Trophoblast cell (in vitro differentiated cells and primary cell): ENCODE data around the gene ASCL4.

Experiments
- DNase-seq, 2 donors: peaks; one replicate each; pipeline ENCODE4 v3.0.0-alpha.2; 2016
- H2AFZ ChIP-seq: 2 replicates; pipeline ENCODE4 v1.6.1; 2013; ENCODE audit warnings: low read length, moderate library complexity, mild to moderate bottlenecking; ENCODE audit not compliant: insufficient read depth, poor library complexity
- H2AK5ac ChIP-seq: 2 replicates; pipeline ENCODE4 v1.6.1; 2013; ENCODE audit warnings: mild to moderate bottlenecking, low read length
- H2BK120ac ChIP-seq: 2 replicates; pipeline ENCODE4 v1.6.1; 2013; ENCODE audit warnings: low read length, mild to moderate bottlenecking, moderate library complexity; ENCODE audit not compliant: insufficient read depth, poor library complexity
- H2BK12ac ChIP-seq: 2 replicates; pipeline ENCODE4 v1.6.1; 2013; ENCODE audit warnings: mild to moderate bottlenecking, low read length, moderate library complexity
- H2BK5ac ChIP-seq: 2 replicates; pipeline ENCODE4 v1.6.1; 2013; ENCODE audit warnings: low read length, low read depth, moderate library complexity, mild to moderate bottlenecking; ENCODE audit not compliant: poor library complexity
- H3K14ac ChIP-seq: 2 replicates; pipeline ENCODE4 v1.6.1; 2013; ENCODE audit warnings: mild to moderate bottlenecking, low read length
- H3K18ac ChIP-seq: 2 replicates; pipeline ENCODE4 v1.6.1; 2013; ENCODE audit warnings: mild to moderate bottlenecking, low read length
- H3K23ac ChIP-seq: 2 replicates; pipeline ENCODE4 v1.6.1; 2013; ENCODE audit warnings: low read length
- H3K27ac ChIP-seq: 2 replicates; pipeline ENCODE4 v1.5.1; 2013; ENCODE audit warnings: low read depth, mild to moderate bottlenecking, inconsistent platforms, low read length, moderate library complexity
- H3K27me3 ChIP-seq: 2 replicates; pipeline ENCODE4 v1.6.1; 2013; ENCODE audit warnings: inconsistent platforms, mild to moderate bottlenecking, low read length, moderate library complexity; ENCODE audit not compliant: insufficient read depth
- H3K36me3 ChIP-seq, 2 experiments: 1 replicate in 1 of 2; 2 replicates in 1 of 2; pipeline ENCODE4 v1.6.1; 2013; ENCODE audit warnings: low read length in 2 of 2, mild to moderate bottlenecking in 2 of 2, moderate library complexity in 1 of 2; ENCODE audit not compliant: insufficient read depth in 2 of 2, control insufficient read depth in 1 of 2
- H3K4ac ChIP-seq: 2 replicates; pipeline ENCODE4 v1.6.1; 2013; ENCODE audit warnings: low read depth, mild to moderate bottlenecking, low read length, moderate library complexity
- H3K4me1 ChIP-seq, 2 experiments: 1 replicate in 1 of 2; 2 replicates in 1 of 2; pipeline ENCODE4 v1.6.1; 2013; ENCODE audit warnings: low read length in 2 of 2, mild to moderate bottlenecking in 2 of 2, moderate library complexity in 1 of 2; ENCODE audit not compliant: insufficient read depth in 2 of 2, control insufficient read depth in 1 of 2
- H3K4me2 ChIP-seq: 2 replicates; pipeline ENCODE4 v1.6.1; 2013; ENCODE audit warnings: inconsistent platforms, mild to moderate bottlenecking, low read length, moderate library complexity
- H3K4me3 ChIP-seq: 2 replicates; pipeline ENCODE4 v1.5.1; 2013; ENCODE audit warnings: mild to moderate bottlenecking, low read depth, low read length, inconsistent platforms
- H3K79me1 ChIP-seq: one replicate; pipeline ENCODE4 v1.6.1; 2013; ENCODE audit warnings: low read length
- H3K79me2 ChIP-seq: 2 replicates; pipeline ENCODE4 v1.6.1; 2013; ENCODE audit warnings: low read length, mild to moderate bottlenecking; ENCODE audit not compliant: control insufficient read depth, insufficient read depth, poor library complexity
- H3K9ac ChIP-seq: 2 replicates; pipeline ENCODE4 v1.6.1; 2013; ENCODE audit warnings: mild to moderate bottlenecking, low read length
- H3K9me3 ChIP-seq: 2 replicates; pipeline ENCODE4 v1.6.1; 2013; ENCODE audit warnings: low read depth, mild to moderate bottlenecking, control low read depth, inconsistent platforms, low read length; ENCODE audit not compliant: insufficient read depth
- H4K12ac ChIP-seq: 2 replicates; pipeline ENCODE4 v1.6.1; 2013; ENCODE audit warnings: low read depth, mild to moderate bottlenecking, low read length, moderate library complexity
- H4K8ac ChIP-seq: 2 replicates; pipeline ENCODE4 v1.6.1; 2013; ENCODE audit warnings: low read depth, mild to moderate bottlenecking, low read length, moderate library complexity
- H4K91ac ChIP-seq: one replicate; pipeline ENCODE4 v1.6.1; 2013; ENCODE audit warnings: low read depth, mild to moderate bottlenecking, low read length, moderate library complexity
- WGBS: extraction: QIAGEN DNeasy Blood & Tissue Kit; methylation state at CpG from one replicate; pipeline ENCODE4 v1.1.7; 2013; ENCODE audit warnings: missing lambda C conversion rate; ENCODE audit not compliant: insufficient read length, insufficient coverage; ENCODE audit errors: extremely low coverage; 5-methylcytosine and 5-hydroxymethylcytosine counted together

ASCL4 gene

DNA sequence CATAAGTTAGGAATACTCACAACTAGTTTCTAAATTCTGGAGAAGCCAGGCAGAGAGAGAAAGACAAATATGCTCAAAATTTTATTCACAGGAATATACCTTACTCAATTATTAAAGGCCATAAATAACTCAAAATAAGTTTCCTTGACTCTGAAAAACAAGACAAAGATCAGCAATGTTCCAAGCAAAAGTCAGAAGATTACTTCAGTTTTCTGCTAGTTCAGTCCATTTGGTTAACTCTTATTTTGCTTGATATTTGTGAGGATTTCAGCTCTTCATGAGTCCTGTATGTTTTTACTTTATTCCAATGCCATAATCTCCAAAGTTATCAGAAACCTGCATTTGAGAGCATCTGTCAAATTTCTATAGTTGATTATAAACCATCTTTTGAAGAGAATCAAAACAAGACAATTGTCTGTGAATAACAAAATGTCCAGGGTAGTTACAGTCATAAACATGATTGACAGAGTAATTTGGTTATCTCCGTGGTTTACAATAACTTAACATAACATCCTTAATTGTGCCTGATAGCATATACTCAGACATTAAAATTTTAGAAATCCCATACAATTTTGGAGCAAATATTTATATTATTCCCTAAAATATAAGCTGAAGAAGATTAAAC, 17.1 kb downstream of the ASCL4 start:
- Histone ChIP-seq H2AK5ac (no peak overlapping the region), H3K79me1 (no peaks in the 10 kb centered on the region), H3K27ac (no peak overlapping the region), H3K36me3 (no peaks in the 10 kb centered on the region), H3K4ac (no peak overlapping the region), H3K9ac (no peak overlapping the region), H3K23ac (no peak overlapping the region), H4K8ac (no peak overlapping the region), H3K4me1 (no peaks in the 10 kb centered on the region), H3K27me3 (no peaks in the 10 kb centered on the region), H3K18ac (no peak overlapping the region), H2BK5ac (no peak overlapping the region), H3K4me2 (no peak overlapping the region), H2AFZ (no peak overlapping the region), H3K14ac (no peak overlapping the region), H4K91ac (no peak overlapping the region), H3K9me3 (no peaks in the 10 kb centered on the region), H3K4me3 (no peak overlapping the region), H4K12ac (no peak overlapping the region), H2BK12ac (no peak overlapping the region), H2BK120ac (no peak overlapping the region), H3K79me2 (no peaks in the 10 kb centered on the region)
- no peak for DNase-seq
- no CpG with 5 or more reads among the region's 1 CpG for WGBS

GRCh38 chr12:107794451-107794850, 19.9 kb downstream of the ASCL4 start:
- H3K27me3 ChIP-seq, result no peaks in the 10 kb centered on the region
- no CpG with 5 or more reads among the region's 3 CpGs for WGBS
- no peak overlapping the region for H2BK12ac ChIP-seq
- H3K4me1 ChIP-seq, result no peaks in the 10 kb centered on the region
- no peak overlapping the region for H3K27ac ChIP-seq
- no peak overlapping the region for H3K4me2 ChIP-seq
- H3K9me3 ChIP-seq, result no peaks in the 10 kb centered on the region
- H4K8ac ChIP-seq, result no peak overlapping the region
- no peak overlapping the region for H2AK5ac ChIP-seq
- H3K9ac ChIP-seq, result no peak overlapping the region
- no peak overlapping the region for H2BK5ac ChIP-seq
- H3K4ac ChIP-seq, result no peak overlapping the region
- H3K23ac ChIP-seq, result no peak overlapping the region
- no peak overlapping the region for H3K18ac ChIP-seq
- H3K14ac ChIP-seq, result no peak overlapping the region
- no peaks in the 10 kb centered on the region for H3K36me3 ChIP-seq
- H2AFZ ChIP-seq, result no peak overlapping the region
- no peak overlapping the region for H3K4me3 ChIP-seq
- no peak overlapping the region for H4K12ac ChIP-seq
- H3K79me1 ChIP-seq, result no peaks in the 10 kb centered on the region
- H2BK120ac ChIP-seq, result no peak overlapping the region
- H3K79me2 ChIP-seq, result no peaks in the 10 kb centered on the region
- H4K91ac ChIP-seq, result no peak overlapping the region
- DNase-seq, result no peak

GRCh38 chr12:107798580-107798979, 24.1 kb downstream of the ASCL4 start:
- H4K8ac ChIP-seq, result no peak overlapping the region
- no CpG with 5 or more reads among the region's 3 CpGs for WGBS
- no peak overlapping the region for H3K18ac ChIP-seq
- no peak overlapping the region for H2BK5ac ChIP-seq
- H3K4me3 ChIP-seq, result no peak overlapping the region
- no peak overlapping the region for H4K91ac ChIP-seq
- no peak overlapping the region for H3K23ac ChIP-seq
- no peaks in the 10 kb centered on the region for H3K79me1 ChIP-seq
- H3K4me1 ChIP-seq, result no peaks in the 10 kb centered on the region
- no peak overlapping the region for H3K27ac ChIP-seq
- H3K14ac ChIP-seq, result no peak overlapping the region
- no peak overlapping the region for H2BK120ac ChIP-seq
- no peaks in the 10 kb centered on the region for H3K9me3 ChIP-seq
- no peak for DNase-seq
- no peak overlapping the region for H2BK12ac ChIP-seq
- H4K12ac ChIP-seq, result no peak overlapping the region
- H3K36me3 ChIP-seq, result no peaks in the 10 kb centered on the region
- no peak overlapping the region for H2AK5ac ChIP-seq
- H3K79me2 ChIP-seq, result no peaks in the 10 kb centered on the region
- H3K4ac ChIP-seq, result no peak overlapping the region
- no peak overlapping the region for H3K9ac ChIP-seq
- H2AFZ ChIP-seq, result no peak overlapping the region
- H3K4me2 ChIP-seq, result no peak overlapping the region
- no peaks in the 10 kb centered on the region for H3K27me3 ChIP-seq

DNA sequence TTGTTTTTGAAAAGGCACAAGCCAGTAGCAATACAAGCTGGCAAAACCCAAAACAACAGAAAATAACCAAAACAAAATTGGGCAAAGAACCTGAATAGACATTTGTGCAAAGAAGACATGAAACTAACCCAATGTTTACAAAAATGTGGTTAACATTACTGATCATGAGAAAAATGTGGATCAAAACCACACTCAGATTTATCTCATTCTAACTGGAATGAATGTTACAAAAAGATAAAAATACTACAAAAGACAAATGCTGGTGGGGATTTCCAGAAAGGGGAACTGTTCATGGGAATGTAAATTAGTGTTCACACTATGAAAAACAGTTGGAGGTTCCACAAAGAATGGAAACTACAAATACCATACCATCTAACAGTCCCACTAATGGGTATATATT, 26.6 kb downstream of the ASCL4 start:
- Histone ChIP-seq H3K18ac (no peak overlapping the region), H2BK120ac (no peak overlapping the region), H2BK5ac (no peak overlapping the region), H3K4me1 (no peaks in the 10 kb centered on the region), H2AFZ (no peak overlapping the region), H3K27me3 (no peaks in the 10 kb centered on the region), H3K79me2 (no peaks in the 10 kb centered on the region), H4K91ac (no peak overlapping the region), H3K79me1 (no peaks in the 10 kb centered on the region), H2BK12ac (no peak overlapping the region), H3K9me3 (no peaks in the 10 kb centered on the region), H3K9ac (no peak overlapping the region), H3K4me2 (no peak overlapping the region), H3K14ac (no peak overlapping the region), H2AK5ac (no peak overlapping the region), H3K23ac (no peak overlapping the region), H3K4me3 (no peak overlapping the region), H3K36me3 (no peaks in the 10 kb centered on the region), H3K27ac (no peak overlapping the region), H4K8ac (no peak overlapping the region), H4K12ac (no peak overlapping the region), H3K4ac (no peak overlapping the region)
- DNase-seq, result peak in 1 of 2 donors; percentile 3
